CD4-positive, CD25-positive, alpha-beta regulatory T cell (primary cell): ENCODE results near the gene TSPAN9. TPM values are rescaled to one million over a fixed set of nuclear protein-coding genes. Genes with fewer than 3 reads are reported as not detected.

ENCODE experiments used
- ATAC-seq, 2 donors: fragments of 150-1000 bp; cut with Tn5 transposase; one replicate each; pipeline ENCODE4 v1.10.0; 2021; ENCODE audit warnings: low read depth in 2 of 2, moderate number of reproducible peaks in 2 of 2, moderate library complexity in 1 of 2
- DNase-seq, 3 donors: peaks; one replicate each; pipeline versions ENCODE4 v3.0.0 to v3.0.0-alpha.2; 2012 to 2022; ENCODE audit warnings: mixed read lengths in 1 of 3
- H3K27ac ChIP-seq: one replicate; pipeline ENCODE4 v1.7.0; 2013; ENCODE audit warnings: mild to moderate bottlenecking, low read length; ENCODE audit not compliant: insufficient read depth, poor library complexity, severe bottlenecking
- H3K27me3 ChIP-seq: one replicate; pipeline ENCODE4 v1.7.0; 2013; ENCODE audit warnings: low read length; ENCODE audit not compliant: control insufficient read depth, insufficient read depth
- H3K36me3 ChIP-seq: one replicate; pipeline ENCODE4 v1.7.0; 2013; ENCODE audit warnings: mild to moderate bottlenecking, low read length, moderate library complexity; ENCODE audit not compliant: control insufficient read depth, insufficient read depth
- H3K4me1 ChIP-seq: 2 replicates; pipeline ENCODE4 v1.7.0; 2013; ENCODE audit warnings: mild to moderate bottlenecking, low read length; ENCODE audit not compliant: insufficient read depth, control insufficient read depth, poor library complexity, severe bottlenecking
- H3K4me3 ChIP-seq: one replicate; pipeline ENCODE4 v1.7.0; 2013; ENCODE audit warnings: low read depth, mild to moderate bottlenecking, low read length, moderate library complexity
- H3K9me3 ChIP-seq, 2 experiments: 1 replicate in 1 of 2; 2 replicates in 1 of 2; pipeline ENCODE4 v1.7.0; 2013; ENCODE audit warnings: low read length in 2 of 2, mild to moderate bottlenecking in 1 of 2, moderate library complexity in 1 of 2; ENCODE audit not compliant: control insufficient read depth in 2 of 2
- H3K27ac Mint-ChIP-seq, 3 donors: one replicate each; pipeline ENCODE4 v1.8.0; 2020 to 2022; ENCODE audit warnings: mild to moderate bottlenecking in 3 of 3, mixed read lengths in 3 of 3, moderate library complexity in 2 of 3
- H3K27me3 Mint-ChIP-seq: one replicate; pipeline ENCODE4 v1.8.0; 2022; ENCODE audit warnings: mild to moderate bottlenecking, mixed read lengths
- H3K36me3 Mint-ChIP-seq: one replicate; pipeline ENCODE4 v1.8.0; 2020; ENCODE audit warnings: mixed read lengths
- H3K4me1 Mint-ChIP-seq, 4 donors: one replicate each; pipeline ENCODE4 v1.8.0; 2020 to 2022; ENCODE audit warnings: mixed read lengths in 4 of 4, mild to moderate bottlenecking in 1 of 4
- H3K4me3 Mint-ChIP-seq, 4 donors: one replicate each; pipeline ENCODE4 v1.8.0; 2020 to 2022; ENCODE audit warnings: mild to moderate bottlenecking in 4 of 4, mixed read lengths in 4 of 4, moderate library complexity in 3 of 4
- H3K9me3 Mint-ChIP-seq, 7 donors: one replicate each; pipeline ENCODE4 v1.8.0; 2020 to 2022; ENCODE audit warnings: mixed read lengths in 7 of 7, mild to moderate bottlenecking in 3 of 7, moderate library complexity in 2 of 7
- polyA plus RNA-seq, 4 donors: library from polyadenylated mRNA; unstranded; fragments of 300-500 nt; fragmentation: Illumina TruSeq; gene quantifications; one replicate each; pipeline ENCODE4 v1.2.3, GENCODE V29; 2021
- total RNA-seq: library from RNA; stranded (reverse); gene quantifications from one replicate; pipeline ENCODE4 v1.2.3, GENCODE V29; 2022

TSPAN9 gene
- total and polyA plus RNA-seq, 5 donors from 2014 or later: 0.09 to 1.2 (median 0.30) TPM; not detected in 1

GRCh38 chr12:3277306-3277943 is 200.2 kb downstream of the TSPAN9 start:
- no peaks in the 10 kb centered on the region for H3K9me3 Mint-ChIP-seq
- no peaks in the 10 kb centered on the region for H3K36me3 Mint-ChIP-seq
- H3K4me1 Mint-ChIP-seq: peaks cover 0 to 11% (median under 1%) of the 10 kb centered on the region in 4 donors
- DNase-seq (no peak), ATAC-seq (no peak)
- H3K4me3 Mint-ChIP-seq: no peak overlapping the region
- Histone ChIP-seq H3K27me3 (no peaks in the 10 kb centered on the region), H3K4me3 (no peak overlapping the region), H3K4me1 (no peaks in the 10 kb centered on the region), H3K36me3 (no peaks in the 10 kb centered on the region), H3K27ac (no peak overlapping the region), H3K9me3 (no peaks in the 10 kb centered on the region)
- H3K27me3 Mint-ChIP-seq: peaks cover 13% of the 10 kb centered on the region
- H3K27ac Mint-ChIP-seq: no peak overlapping the region

- Mint-ChIP-seq H3K4me3 (no peak overlapping the region), H3K27ac (no peak overlapping the region), H3K4me1 (peaks cover 0 to 11% (median under 1%) of the 10 kb centered on the region in 4 donors), H3K27me3 (peaks cover 11% of the 10 kb centered on the region), H3K9me3 (no peaks in the 10 kb centered on the region), H3K36me3 (no peaks in the 10 kb centered on the region)
- Histone ChIP-seq H3K27me3 (no peaks in the 10 kb centered on the region), H3K27ac (no peak overlapping the region), H3K4me3 (no peak overlapping the region), H3K4me1 (no peaks in the 10 kb centered on the region), H3K36me3 (no peaks in the 10 kb centered on the region), H3K9me3 (no peaks in the 10 kb centered on the region)
- DNase-seq: no peak
- ATAC-seq: no peak
Observed at GRCh38 chr12:3278681-3279414, 201.7 kb downstream of the TSPAN9 start.

DNA sequence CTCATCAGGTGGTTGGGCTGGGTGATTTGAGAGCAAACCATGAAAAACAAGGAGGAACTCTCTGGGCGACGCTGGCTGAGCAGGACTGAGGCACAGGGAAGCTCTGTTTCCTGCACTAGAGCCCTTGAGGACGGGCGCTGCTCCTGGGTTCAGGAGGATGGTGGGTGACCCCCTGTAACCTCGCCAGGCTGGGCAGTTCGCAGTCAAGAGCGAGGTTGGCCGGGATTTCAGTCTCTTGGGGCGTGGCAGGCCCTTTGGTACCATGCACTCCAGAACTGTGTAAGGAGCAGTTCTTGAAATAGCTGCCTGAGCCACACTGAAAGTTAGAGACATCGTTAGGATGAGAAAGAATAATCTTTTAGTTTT is 202.2 kb downstream of the TSPAN9 start:
- Histone ChIP-seq H3K9me3 (no peaks in the 10 kb centered on the region), H3K4me3 (no peak overlapping the region), H3K27ac (no peak overlapping the region), H3K4me1 (no peaks in the 10 kb centered on the region), H3K27me3 (no peaks in the 10 kb centered on the region), H3K36me3 (no peaks in the 10 kb centered on the region)
- DNase-seq (no peak), ATAC-seq (no peak)
- Mint-ChIP-seq H3K27me3 (peaks cover 9% of the 10 kb centered on the region), H3K27ac (no peak overlapping the region), H3K36me3 (no peaks in the 10 kb centered on the region), H3K4me1 (peaks cover 0 to 11% (median under 1%) of the 10 kb centered on the region in 4 donors), H3K9me3 (no peaks in the 10 kb centered on the region), H3K4me3 (no peak overlapping the region)

DNA sequence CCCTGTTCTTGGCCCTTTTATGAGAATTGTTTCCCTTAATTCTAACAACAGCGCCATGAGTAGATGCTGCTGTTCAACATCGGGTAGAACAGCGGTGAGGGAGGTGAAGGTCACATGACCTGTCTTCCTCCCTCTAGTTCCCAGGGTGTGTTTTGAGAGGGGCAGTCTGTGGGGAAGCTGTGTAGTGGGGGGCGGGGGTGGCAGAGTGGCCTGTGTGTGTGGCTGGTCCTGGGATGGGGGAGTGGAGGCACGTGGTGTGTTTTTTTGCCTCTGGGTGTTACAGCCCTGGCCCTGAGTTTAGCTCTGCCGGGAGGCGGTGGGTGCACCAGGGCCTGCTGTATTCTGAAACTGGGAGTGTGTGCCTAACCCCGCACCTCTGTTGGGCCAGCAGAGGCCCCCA is 202.7 kb downstream of the TSPAN9 start:
- H3K4me1 Mint-ChIP-seq: peaks cover 0 to 11% (median under 1%) of the 10 kb centered on the region in 4 donors
- Histone ChIP-seq H3K27me3 (no peaks in the 10 kb centered on the region), H3K9me3 (no peaks in the 10 kb centered on the region), H3K27ac (no peak overlapping the region), H3K36me3 (no peaks in the 10 kb centered on the region), H3K4me1 (no peaks in the 10 kb centered on the region), H3K4me3 (no peak overlapping the region)
- no peaks in the 10 kb centered on the region for H3K36me3 Mint-ChIP-seq
- DNase-seq: no peak
- H3K4me3 Mint-ChIP-seq: no peak overlapping the region
- H3K27ac Mint-ChIP-seq: no peak overlapping the region
- H3K27me3 Mint-ChIP-seq: peaks cover 5% of the 10 kb centered on the region
- no peak for ATAC-seq
- no peaks in the 10 kb centered on the region for H3K9me3 Mint-ChIP-seq

- H3K36me3 ChIP-seq: no peaks in the 10 kb centered on the region
- no peaks in the 10 kb centered on the region for H3K27me3 Mint-ChIP-seq
- no peak overlapping the region for H3K27ac ChIP-seq
- H3K27ac Mint-ChIP-seq: no peak overlapping the region
- peaks cover 0 to 5% (median under 1%) of the 10 kb centered on the region in 4 donors for H3K4me1 Mint-ChIP-seq
- no peak overlapping the region for H3K4me3 ChIP-seq
- DNase-seq (no peak), ATAC-seq (no peak)
- no peaks in the 10 kb centered on the region for H3K36me3 Mint-ChIP-seq
- H3K4me1 ChIP-seq: no peaks in the 10 kb centered on the region
- H3K9me3 ChIP-seq: no peaks in the 10 kb centered on the region
- no peaks in the 10 kb centered on the region for H3K27me3 ChIP-seq
- H3K9me3 Mint-ChIP-seq: no peaks in the 10 kb centered on the region
- no peak overlapping the region for H3K4me3 Mint-ChIP-seq
Observed at GRCh38 chr12:3280967-3281366, 203.8 kb downstream of the TSPAN9 start.

DNA sequence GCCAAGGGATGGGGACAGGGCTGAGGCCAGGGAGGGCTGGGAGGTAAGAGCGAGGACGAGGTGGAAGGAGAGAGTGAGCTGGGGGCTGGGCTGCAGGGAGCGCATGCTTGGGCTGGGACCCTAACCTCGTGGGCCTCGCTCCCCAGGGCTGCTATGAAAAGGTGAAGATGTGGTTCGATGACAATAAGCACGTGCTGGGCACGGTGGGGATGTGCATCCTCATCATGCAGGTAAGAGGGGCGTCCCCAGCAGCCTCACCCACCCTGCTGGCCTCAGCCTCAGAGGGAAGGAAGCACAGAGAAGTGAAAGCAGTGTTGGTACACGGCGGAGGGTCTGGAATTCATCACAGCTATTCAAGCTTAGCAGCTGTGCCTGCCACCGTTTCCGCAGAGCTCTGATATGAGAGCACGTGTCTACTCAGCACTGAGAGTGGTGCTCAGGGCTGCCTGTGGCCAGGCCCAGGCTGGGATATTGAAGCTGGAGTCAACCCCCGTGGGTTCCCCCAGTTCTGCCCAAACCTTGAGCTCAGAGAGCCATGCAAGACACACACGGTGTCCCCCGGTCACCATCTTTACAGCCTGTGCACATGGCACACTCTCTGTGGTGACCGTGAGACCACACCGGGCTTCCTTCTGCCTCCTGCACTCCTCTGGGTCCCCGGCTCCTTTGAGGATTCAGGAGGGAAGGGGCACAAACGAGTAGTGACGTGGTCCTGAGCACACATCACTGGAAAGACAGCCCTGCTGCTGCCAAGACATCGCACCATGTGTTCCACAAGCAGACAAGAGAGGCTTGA is 204.6 kb downstream of the TSPAN9 start:
- Mint-ChIP-seq H3K4me1 (peaks cover 0 to 2% (median 0%) of the 10 kb centered on the region in 4 donors), H3K9me3 (no peaks in the 10 kb centered on the region), H3K4me3 (no peak overlapping the region), H3K27ac (no peak overlapping the region), H3K36me3 (no peaks in the 10 kb centered on the region), H3K27me3 (no peaks in the 10 kb centered on the region)
- ATAC-seq: no peak
- Histone ChIP-seq H3K27me3 (no peaks in the 10 kb centered on the region), H3K9me3 (no peaks in the 10 kb centered on the region), H3K4me1 (no peaks in the 10 kb centered on the region), H3K4me3 (no peak overlapping the region), H3K27ac (no peak overlapping the region), H3K36me3 (no peaks in the 10 kb centered on the region)
- no peak for DNase-seq

DNA sequence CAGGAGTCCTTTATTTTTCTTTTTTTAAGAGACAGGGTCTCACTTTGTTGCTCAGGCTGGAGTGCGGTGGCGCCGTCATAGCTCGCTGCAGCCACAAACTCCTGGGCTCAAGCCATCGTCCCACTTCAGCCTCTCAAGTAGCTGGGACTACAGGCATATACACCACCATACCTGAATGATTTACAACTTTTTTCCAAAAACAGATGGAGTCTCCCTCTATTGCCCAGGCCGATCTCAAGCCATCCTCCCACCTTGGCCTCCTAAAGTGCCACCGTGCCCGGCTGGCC is 205.1 kb downstream of the TSPAN9 start:
- no peak overlapping the region for H3K27ac Mint-ChIP-seq

More for the DNA sequence above, 205.1 kb downstream of the TSPAN9 start:
- no peaks in the 10 kb centered on the region for H3K4me1 ChIP-seq
- DNase-seq (no peak), ATAC-seq (no peak)
- no peaks in the 10 kb centered on the region for H3K9me3 Mint-ChIP-seq
- no peaks in the 10 kb centered on the region for H3K9me3 ChIP-seq
- no peak overlapping the region for H3K4me3 Mint-ChIP-seq
- H3K27ac ChIP-seq: no peak overlapping the region
- H3K4me3 ChIP-seq: no peak overlapping the region
- no peaks in the 10 kb centered on the region for H3K36me3 Mint-ChIP-seq
- no peaks in the 10 kb centered on the region for H3K27me3 Mint-ChIP-seq
- no peaks in the 10 kb centered on the region for H3K27me3 ChIP-seq
- H3K36me3 ChIP-seq: no peaks in the 10 kb centered on the region
- peaks cover 0 to 2% (median 0%) of the 10 kb centered on the region in 4 donors for H3K4me1 Mint-ChIP-seq
